Omental fat pad (tissue), 4 donors: ENCODE measurements around the gene ZNF813. TPM values are rescaled to one million over a fixed set of nuclear protein-coding genes. Genes with fewer than 3 reads are reported as not detected.

Experiments used
- ATAC-seq: fragments of 150-250 bp; one replicate; pipeline ENCODE4 v1.9.1; 2016; ENCODE audit warnings: mild to moderate bottlenecking, moderate library complexity; ENCODE audit not compliant: low FRiP score
- DNase-seq: peaks from one replicate; pipeline ENCODE4 v3.0.0-alpha.2; 2019; ENCODE audit warnings: low spot score
- total RNA-seq, 4 donors: library from RNA; depleted of rRNA; stranded (reverse); fragments of >200 nt; gene quantifications; one replicate each; pipeline ENCODE4 v1.1.0, GENCODE V29; 2016
- TF ChIP-seq, protein P1 (sequence below), 3 donors: fragments of 450-650 bp; IDR thresholded peaks; one replicate each; pipeline ENCODE4 v1.5.1; 2016 to 2017; ENCODE audit warnings: antibody characterized with exemption in 3 of 3, mild to moderate bottlenecking in 3 of 3, moderate library complexity in 2 of 3

Gene ZNF813
- total RNA-seq, 4 donors from 2014 or later, result 2.5 to 11.0 (median 2.9) TPM

DNA sequence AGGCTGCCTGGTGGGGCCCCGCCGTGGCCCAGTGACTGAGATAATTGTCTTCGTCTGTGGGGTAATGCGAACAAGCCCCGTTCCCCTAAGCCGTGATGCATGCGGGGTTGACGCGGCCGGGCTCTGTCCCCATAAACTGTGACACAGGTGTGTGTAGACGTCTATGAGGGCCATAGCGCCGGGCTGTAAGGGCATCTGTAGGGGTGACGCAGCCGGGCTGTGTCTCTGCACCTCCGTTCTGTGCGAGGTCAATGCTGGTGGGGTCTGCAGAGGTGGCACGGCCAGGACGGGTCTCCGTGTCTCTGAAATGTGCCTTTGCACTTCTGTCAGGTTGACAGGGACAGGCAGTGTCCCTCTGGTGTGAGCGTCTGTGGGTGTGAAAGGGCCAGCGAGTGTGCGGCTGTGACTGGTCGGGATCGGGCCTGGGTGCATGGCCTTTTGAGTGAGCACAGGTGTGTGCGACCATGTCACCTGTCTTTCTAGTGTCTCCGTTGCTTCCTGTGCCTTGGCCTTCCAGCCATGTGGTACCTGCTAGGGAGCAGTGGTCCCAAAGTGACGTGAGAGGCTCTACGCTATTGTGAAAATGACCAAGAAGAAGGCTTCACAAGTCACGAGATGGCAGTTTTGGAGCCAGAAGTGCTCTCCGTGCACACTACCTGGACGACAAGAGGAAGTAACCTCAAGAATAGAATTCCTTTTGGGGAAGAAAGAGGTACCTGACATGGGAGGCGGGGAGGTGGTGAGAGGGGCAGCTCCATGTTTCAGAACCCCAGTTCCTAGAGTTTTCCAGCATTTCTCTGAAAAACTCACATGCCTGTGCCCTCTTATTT lies 54.1 kb downstream of the ZNF813 start:
- DNase-seq (no peak), ATAC-seq (no peak)
- TF ChIP-seq, protein P1, sequence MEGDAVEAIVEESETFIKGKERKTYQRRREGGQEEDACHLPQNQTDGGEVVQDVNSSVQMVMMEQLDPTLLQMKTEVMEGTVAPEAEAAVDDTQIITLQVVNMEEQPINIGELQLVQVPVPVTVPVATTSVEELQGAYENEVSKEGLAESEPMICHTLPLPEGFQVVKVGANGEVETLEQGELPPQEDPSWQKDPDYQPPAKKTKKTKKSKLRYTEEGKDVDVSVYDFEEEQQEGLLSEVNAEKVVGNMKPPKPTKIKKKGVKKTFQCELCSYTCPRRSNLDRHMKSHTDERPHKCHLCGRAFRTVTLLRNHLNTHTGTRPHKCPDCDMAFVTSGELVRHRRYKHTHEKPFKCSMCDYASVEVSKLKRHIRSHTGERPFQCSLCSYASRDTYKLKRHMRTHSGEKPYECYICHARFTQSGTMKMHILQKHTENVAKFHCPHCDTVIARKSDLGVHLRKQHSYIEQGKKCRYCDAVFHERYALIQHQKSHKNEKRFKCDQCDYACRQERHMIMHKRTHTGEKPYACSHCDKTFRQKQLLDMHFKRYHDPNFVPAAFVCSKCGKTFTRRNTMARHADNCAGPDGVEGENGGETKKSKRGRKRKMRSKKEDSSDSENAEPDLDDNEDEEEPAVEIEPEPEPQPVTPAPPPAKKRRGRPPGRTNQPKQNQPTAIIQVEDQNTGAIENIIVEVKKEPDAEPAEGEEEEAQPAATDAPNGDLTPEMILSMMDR (IDR thresholded peaks at IDR 0.05), result no peak

DNA sequence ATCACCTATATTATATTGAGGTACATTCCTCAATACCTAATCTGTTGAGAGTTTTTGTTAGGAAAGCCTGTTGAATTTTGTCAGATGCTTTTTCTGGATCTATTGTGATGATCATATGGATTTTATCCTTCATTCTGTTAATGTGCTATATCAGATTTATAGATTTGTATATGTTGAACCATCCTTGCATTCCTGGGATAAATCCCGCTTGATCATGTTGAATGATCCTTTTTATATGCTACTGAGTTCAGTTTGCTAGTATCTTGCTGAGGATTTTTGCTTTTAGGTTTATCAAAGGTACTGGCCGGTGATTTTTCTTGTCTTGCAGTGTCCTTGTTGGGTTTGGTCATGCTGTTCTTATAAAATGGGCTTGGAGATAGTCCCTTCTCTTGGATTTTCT lies 58.4 kb downstream of the ZNF813 start:
- TF ChIP-seq, protein P1 (IDR thresholded peaks at IDR 0.05), result no peak
- no peak for DNase-seq
- ATAC-seq, result no peak

DNA sequence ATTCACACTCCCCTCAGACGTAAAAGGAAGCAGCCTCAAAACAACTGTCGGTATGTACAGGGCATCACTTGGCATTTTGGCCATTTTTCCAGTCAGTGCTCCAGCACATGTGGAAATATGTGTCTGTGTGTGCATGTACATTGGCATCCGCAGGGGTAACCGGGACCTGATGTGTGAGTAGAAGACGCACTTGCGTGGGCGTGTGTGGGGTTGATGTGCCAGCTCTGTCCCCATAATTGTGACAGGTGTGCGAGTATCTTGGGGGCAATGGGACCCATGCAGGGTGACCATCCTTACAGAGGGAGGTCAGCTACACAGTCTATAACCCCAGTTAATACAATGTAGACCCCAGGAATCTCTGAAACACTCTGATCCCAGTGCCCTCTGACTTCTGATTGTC lies 63.1 kb downstream of the ZNF813 start:
- no peak for DNase-seq
- TF ChIP-seq, protein P1 (IDR thresholded peaks at IDR 0.05), result no peak
- no peak for ATAC-seq

DNA sequence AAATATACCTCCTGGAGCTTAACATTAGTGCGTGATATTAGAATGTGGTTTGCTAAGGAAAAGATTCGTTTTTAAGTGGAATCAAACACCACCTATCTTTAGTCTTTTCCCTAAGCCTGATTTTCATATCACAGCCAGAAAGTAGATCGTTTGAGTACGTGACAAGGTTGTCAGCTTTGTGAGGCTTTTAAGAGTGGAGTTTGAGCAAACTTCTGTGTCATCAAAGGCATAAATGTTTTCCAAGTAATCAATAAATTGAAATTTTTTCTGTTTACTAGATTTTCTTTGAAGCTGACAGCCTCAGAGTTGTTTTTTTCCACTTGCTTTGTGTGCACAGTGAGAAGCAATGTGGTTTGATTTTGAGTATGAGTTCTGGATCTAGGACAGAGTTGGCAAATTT lies 63.9 kb downstream of the ZNF813 start:
- ATAC-seq (no peak), DNase-seq (no peak)
- TF ChIP-seq, protein P1 (IDR thresholded peaks at IDR 0.05), result no peak

DNA sequence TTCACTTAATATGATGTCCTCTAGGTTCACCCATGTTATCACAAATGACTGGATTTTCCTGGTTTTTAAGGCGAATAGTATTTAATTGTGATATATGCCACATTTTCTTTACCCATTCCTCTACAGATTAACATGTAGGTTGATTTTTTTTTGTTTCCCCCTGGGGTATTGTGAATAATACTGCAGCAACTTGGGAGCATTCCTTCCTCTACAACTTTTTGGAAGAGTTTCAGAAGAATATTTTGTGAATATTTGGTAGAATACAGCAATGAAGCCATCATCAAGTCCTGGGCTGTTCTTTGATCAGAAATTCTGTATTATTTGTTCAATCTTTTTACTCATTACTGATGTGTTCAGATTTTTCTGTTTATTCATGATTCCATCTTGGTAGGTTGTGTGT lies 64.8 kb downstream of the ZNF813 start:
- DNase-seq (no peak), ATAC-seq (no peak)
- TF ChIP-seq, protein P1 (IDR thresholded peaks at IDR 0.05), result no peak

DNA sequence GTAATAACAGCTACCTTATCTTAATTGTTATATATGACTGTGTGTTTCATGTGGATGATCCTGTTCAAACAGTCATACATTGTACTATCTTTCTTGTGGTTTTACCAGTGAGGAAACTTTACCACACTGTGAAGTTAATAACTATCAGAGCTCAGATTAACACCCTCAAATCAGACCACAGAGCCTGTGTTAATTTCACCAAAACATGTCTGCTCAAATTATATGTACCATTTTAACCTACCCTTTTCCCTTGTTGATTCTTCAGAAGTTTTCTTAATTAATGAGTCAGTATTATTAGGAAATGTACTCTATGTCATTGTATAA lies 68.7 kb downstream of the ZNF813 start:
- TF ChIP-seq, protein P1 (IDR thresholded peaks at IDR 0.05), result no peak
- ATAC-seq (no peak), DNase-seq (no peak)

DNA sequence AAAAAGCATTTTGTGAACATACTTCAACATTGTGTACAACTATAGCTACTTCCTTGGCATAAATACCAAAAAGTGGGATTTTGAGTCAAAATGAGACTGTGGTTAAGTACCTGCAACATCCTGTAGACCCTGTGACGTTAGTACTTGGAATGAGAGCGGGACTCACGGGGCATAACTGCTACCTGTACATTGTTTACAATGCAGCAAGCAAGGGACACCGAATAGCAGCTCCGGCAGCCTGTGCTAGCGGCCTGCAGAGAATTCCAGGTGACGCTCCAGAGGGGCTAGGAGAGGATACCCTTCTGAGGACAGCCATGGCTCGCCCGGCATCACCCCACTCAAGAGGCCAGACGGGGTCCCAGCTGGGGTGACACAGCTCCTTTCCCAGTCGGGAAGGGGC lies 69.6 kb downstream of the ZNF813 start:
- ATAC-seq (no peak), DNase-seq (no peak)
- TF ChIP-seq, protein P1 (IDR thresholded peaks at IDR 0.05), result no peak
